Posterior vena cava (tissue), 2 donors: ENCODE results near the gene LHFPL3. TPM values are rescaled to one million over a fixed set of nuclear protein-coding genes. Genes with fewer than 3 reads are reported as not detected.

Experiments
- DNase-seq: peaks from one replicate; pipeline ENCODE4 v3.0.0-alpha.2; 2020; ENCODE audit warnings: low spot score
- intact Hi-C, 2 donors: fragments of 100-400 bp; cut with DNase I; formaldehyde crosslinking; loops; one replicate each; pipeline versions ENCODE4 v1.14.1 to v1.14.2; 2022 to 2023
- total RNA-seq, 2 donors: library from RNA; stranded (reverse); fragmentation: NEBNext Ultra II Directional; extraction: Animal tissue kit (Norgen Biotek cat#: 25700); gene quantifications; one replicate each; pipeline ENCODE4 v1.2.1, GENCODE V29; 2021
- donor health status: DM: yes; HTN: yes; CAD: no.
- donor health status: DM: yes; HTN: yes; CAD: no.

The LHFPL3 gene
- total RNA-seq, 2 donors from 2014 or later, result not detected

- DNase-seq, result no peak
- intact Hi-C loops, result no loop called here
These were observed 124.8 kb downstream of the LHFPL3 start for GRCh38 chr7:104453190-104453589.

GRCh38 chr7:104458875-104459274 is 130.5 kb downstream of the LHFPL3 start:
- intact Hi-C loops, result no loop called here
- no peak for DNase-seq

- DNase-seq, result no peak
These were observed 140.9 kb downstream of the LHFPL3 start for GRCh38 chr7:104469166-104469820.

GRCh38 chr7:104480529-104480928 is 152.1 kb downstream of the LHFPL3 start:
- intact Hi-C loops, result no loop called here
- no peak for DNase-seq

More at GRCh38 chr7:104469166-104469820, 140.9 kb downstream of the LHFPL3 start:
- intact Hi-C loops, result no loop called here

GRCh38 chr7:104482362-104483037 is 154.1 kb downstream of the LHFPL3 start:
- no peak for DNase-seq
- intact Hi-C loops, result no loop called here

- no peak for DNase-seq
- intact Hi-C loops, result no loop called here
These were observed 158.5 kb downstream of the LHFPL3 start for GRCh38 chr7:104486931-104487330.

GRCh38 chr7:104487642-104488041 is 159.2 kb downstream of the LHFPL3 start:
- intact Hi-C loops, result no loop called here
- DNase-seq, result no peak

GRCh38 chr7:104497379-104497967 is 169.1 kb downstream of the LHFPL3 start:
- intact Hi-C loops, result no loop called here

GRCh38 chr7:104499975-104500374 is 171.6 kb downstream of the LHFPL3 start:
- intact Hi-C loops, result no loop called here
- no peak for DNase-seq

More at GRCh38 chr7:104497379-104497967, 169.1 kb downstream of the LHFPL3 start:
- DNase-seq, result no peak

- DNase-seq, result no peak
These were observed 181.5 kb downstream of the LHFPL3 start for GRCh38 chr7:104509874-104510273.

GRCh38 chr7:104524853-104525252 is 196.4 kb downstream of the LHFPL3 start:
- DNase-seq, result no peak
- intact Hi-C loops, result no loop called here

More at GRCh38 chr7:104509874-104510273, 181.5 kb downstream of the LHFPL3 start:
- intact Hi-C loops, result loop anchor here in 1 of 2 donors (5.0 kb wide), 1 partner anchor 938 kb away; no protein-coding TSS in a partner anchor

- intact Hi-C loops, result no loop called here
These were observed 199.7 kb downstream of the LHFPL3 start for GRCh38 chr7:104528142-104528541.

GRCh38 chr7:104529567-104529966 is 201.2 kb downstream of the LHFPL3 start:
- no peak for DNase-seq
- intact Hi-C loops, result no loop called here

More at GRCh38 chr7:104528142-104528541, 199.7 kb downstream of the LHFPL3 start:
- no peak for DNase-seq

- intact Hi-C loops, result no loop called here
- no peak for DNase-seq
These were observed 201.8 kb downstream of the LHFPL3 start for GRCh38 chr7:104530251-104530650.

GRCh38 chr7:104534149-104534548 is 205.7 kb downstream of the LHFPL3 start:
- intact Hi-C loops, result no loop called here
- DNase-seq, result no peak

- no peak for DNase-seq
- intact Hi-C loops, result no loop called here
These were observed 207.4 kb downstream of the LHFPL3 start for GRCh38 chr7:104535841-104536240.

- DNase-seq, result no peak
- intact Hi-C loops, result no loop called here
These were observed 208.6 kb downstream of the LHFPL3 start for GRCh38 chr7:104536956-104537355.

- intact Hi-C loops, result no loop called here
- DNase-seq, result no peak
These were observed 209.7 kb downstream of the LHFPL3 start for GRCh38 chr7:104538152-104538551.

- DNase-seq, result no peak
- intact Hi-C loops, result loop anchor here in 1 of 2 donors (2.0 kb wide), 1 partner anchor 47 kb away; no protein-coding TSS in a partner anchor
These were observed 213.5 kb downstream of the LHFPL3 start for GRCh38 chr7:104541897-104542296.

GRCh38 chr7:104548861-104549260 is 220.5 kb downstream of the LHFPL3 start:
- intact Hi-C loops, result no loop called here
- no peak for DNase-seq
